Esophagus muscularis mucosa (tissue), 2 donors: ENCODE results near the gene CENPO.

Source experiments
- EP300 ChIP-seq: sonication (generic); formaldehyde crosslinking; IDR thresholded peaks from one replicate; pipeline ENCODE4 v1.6.1; 2017; ENCODE audit warnings: antibody characterized with exemption
- POLR2A ChIP-seq: fragments of 450-650 bp; IDR thresholded peaks from one replicate; pipeline ENCODE4 v1.6.1; 2017; ENCODE audit warnings: antibody characterized with exemption, moderate library complexity, mild to moderate bottlenecking, low read depth

- TF ChIP-seq POLR2A (no peak), EP300 (no peak)
Observed at GRCh38 chr2:24820175-24820513, 26.9 kb downstream of the CENPO start.
